WERI-Rb-1 (cell line): ENCODE results near the gene TEPSIN.

Experiments
- DNase-seq: peaks from one replicate; pipeline ENCODE4 v3.0.0-alpha.2; 2020
- H3K27ac ChIP-seq: fragments of 250-450 bp; sonication (Bioruptor Pico); 2 replicates; pipeline ENCODE4 v1.5.1; 2020; ENCODE audit warnings: mild to moderate bottlenecking, moderate library complexity
- H3K27me3 ChIP-seq: fragments of 250-450 bp; sonication (Bioruptor Pico); 2 replicates; pipeline ENCODE4 v1.5.1; 2021; ENCODE audit warnings: mild to moderate bottlenecking, low read depth, moderate library complexity; ENCODE audit not compliant: insufficient read depth, severe bottlenecking
- H3K36me3 ChIP-seq: fragments of 250-450 bp; sonication (Bioruptor Pico); 2 replicates; pipeline ENCODE4 v1.5.1; 2020; ENCODE audit warnings: mild to moderate bottlenecking, moderate library complexity
- H3K4me3 ChIP-seq: 2 replicates; pipeline ENCODE4 v1.5.1; 2011; ENCODE audit warnings: low read depth, mild to moderate bottlenecking, control low read depth, low read length
- H3K9me3 ChIP-seq: fragments of 250-450 bp; sonication (Bioruptor Pico); 2 replicates; pipeline ENCODE4 v1.5.1; 2021; ENCODE audit warnings: mild to moderate bottlenecking, moderate library complexity; ENCODE audit not compliant: severe bottlenecking
- TF ChIP-seq, protein P1 (sequence below): IDR thresholded peaks from 2 replicates; pipeline ENCODE4 v1.5.1; 2011; ENCODE audit warnings: low read depth, mild to moderate bottlenecking, control low read depth, inconsistent platforms, low read length

TEPSIN gene

GRCh38 chr17:81246679-81247338 is 8.0 kb upstream of the TEPSIN start:
- Histone ChIP-seq H3K27ac (no peak overlapping the region), H3K4me3 (no peak overlapping the region), H3K9me3 (no peaks in the 10 kb centered on the region), H3K27me3 (no peaks in the 10 kb centered on the region), H3K36me3 (peaks cover 25% of the 10 kb centered on the region)
- TF ChIP-seq, protein P1, sequence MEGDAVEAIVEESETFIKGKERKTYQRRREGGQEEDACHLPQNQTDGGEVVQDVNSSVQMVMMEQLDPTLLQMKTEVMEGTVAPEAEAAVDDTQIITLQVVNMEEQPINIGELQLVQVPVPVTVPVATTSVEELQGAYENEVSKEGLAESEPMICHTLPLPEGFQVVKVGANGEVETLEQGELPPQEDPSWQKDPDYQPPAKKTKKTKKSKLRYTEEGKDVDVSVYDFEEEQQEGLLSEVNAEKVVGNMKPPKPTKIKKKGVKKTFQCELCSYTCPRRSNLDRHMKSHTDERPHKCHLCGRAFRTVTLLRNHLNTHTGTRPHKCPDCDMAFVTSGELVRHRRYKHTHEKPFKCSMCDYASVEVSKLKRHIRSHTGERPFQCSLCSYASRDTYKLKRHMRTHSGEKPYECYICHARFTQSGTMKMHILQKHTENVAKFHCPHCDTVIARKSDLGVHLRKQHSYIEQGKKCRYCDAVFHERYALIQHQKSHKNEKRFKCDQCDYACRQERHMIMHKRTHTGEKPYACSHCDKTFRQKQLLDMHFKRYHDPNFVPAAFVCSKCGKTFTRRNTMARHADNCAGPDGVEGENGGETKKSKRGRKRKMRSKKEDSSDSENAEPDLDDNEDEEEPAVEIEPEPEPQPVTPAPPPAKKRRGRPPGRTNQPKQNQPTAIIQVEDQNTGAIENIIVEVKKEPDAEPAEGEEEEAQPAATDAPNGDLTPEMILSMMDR = no peak
- DNase-seq = no peak

GRCh38 chr17:81246343-81246670 is 7.5 kb upstream of the TEPSIN start:
- H3K27me3 ChIP-seq = no peaks in the 10 kb centered on the region
- DNase-seq = no peak
- H3K9me3 ChIP-seq = no peaks in the 10 kb centered on the region
- TF ChIP-seq, protein P1 = no peak
- H3K27ac ChIP-seq = no peak overlapping the region
- no peak overlapping the region for H3K4me3 ChIP-seq
- H3K36me3 ChIP-seq = peaks cover 30% of the 10 kb centered on the region

GRCh38 chr17:81245665-81246342 is 6.9 kb upstream of the TEPSIN start:
- TF ChIP-seq, protein P1 = no peak
- H3K9me3 ChIP-seq = no peaks in the 10 kb centered on the region
- DNase-seq = no peak
- H3K4me3 ChIP-seq = no peak overlapping the region
- H3K36me3 ChIP-seq = peaks cover 35% of the 10 kb centered on the region
- H3K27me3 ChIP-seq = no peaks in the 10 kb centered on the region
- H3K27ac ChIP-seq = no peak overlapping the region

GRCh38 chr17:81245024-81245664 is 6.3 kb upstream of the TEPSIN start:
- H3K27me3 ChIP-seq = no peaks in the 10 kb centered on the region
- 0 out of 2 replicates have a peak overlapping the region, but pooled peaks have one; percentile 0 for H3K27ac ChIP-seq
- no peak overlapping the region for H3K4me3 ChIP-seq
- no peak for DNase-seq
- H3K36me3 ChIP-seq = peaks cover 36% of the 10 kb centered on the region
- TF ChIP-seq, protein P1 = no peak
- no peaks in the 10 kb centered on the region for H3K9me3 ChIP-seq

DNA sequence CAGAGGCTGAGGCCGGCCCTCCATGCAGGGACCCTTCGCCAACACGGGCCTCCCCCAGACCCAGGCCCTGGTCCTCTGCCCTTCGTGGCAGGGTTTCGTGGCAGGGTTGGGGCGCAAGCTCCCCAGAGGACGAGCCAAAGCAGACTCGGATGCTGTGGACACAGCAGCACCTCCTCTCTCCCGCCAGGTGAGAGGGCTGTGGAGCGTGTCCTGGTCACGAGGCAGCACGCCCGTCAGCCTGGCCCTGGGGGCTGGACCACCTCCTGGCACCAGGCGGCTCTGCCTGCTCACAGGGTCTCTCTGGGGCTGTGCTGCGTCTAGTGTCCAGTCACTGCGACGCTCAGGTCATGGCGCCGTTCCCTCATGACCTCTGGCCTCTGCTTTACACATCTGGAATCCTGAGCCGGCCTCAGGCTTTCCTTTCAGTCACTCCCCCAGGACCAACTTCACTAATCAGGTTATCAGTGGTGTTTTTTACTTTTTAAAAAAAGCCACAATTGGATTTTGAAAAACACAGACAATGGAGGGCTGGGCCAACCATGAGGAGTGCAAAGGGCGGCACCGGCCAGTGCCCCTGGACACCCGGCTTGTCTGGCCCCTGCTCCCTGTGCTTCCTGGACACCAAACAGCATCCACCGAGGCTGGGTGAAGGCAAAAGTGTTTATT is 5.6 kb upstream of the TEPSIN start:
- no peaks in the 10 kb centered on the region for H3K27me3 ChIP-seq
- 0 out of 2 replicates have a peak overlapping the region, but pooled peaks have one; percentile 0 for H3K27ac ChIP-seq
- H3K4me3 ChIP-seq = no peak overlapping the region
- peaks cover 30% of the 10 kb centered on the region for H3K36me3 ChIP-seq
- TF ChIP-seq, protein P1 = no peak
- DNase-seq = no peak
- H3K9me3 ChIP-seq = no peaks in the 10 kb centered on the region
